GM19023 (cell line): ENCODE measurements around the gene DYRK3.
"Not testable (repeated sequence)": the region's sequence is repeated elsewhere in the genome, so short reads cannot be mapped to it uniquely, and the experiment has no call there.

ENCODE experiments used
- ATAC-seq: cut with Tn5 transposase; IDR thresholded peaks from one replicate; pipeline ENCODE4 v1.9.1; 2021; ENCODE audit warnings: mild to moderate bottlenecking, moderate library complexity; ENCODE audit not compliant: unreplicated experiment

Gene DYRK3

GRCh38 chr1:206628916-206629315, 6.4 kb upstream of the DYRK3 start:
- no peak for ATAC-seq

GRCh38 chr1:206631085-206631509, 4.2 kb upstream of the DYRK3 start:
- no peak for ATAC-seq

DNA sequence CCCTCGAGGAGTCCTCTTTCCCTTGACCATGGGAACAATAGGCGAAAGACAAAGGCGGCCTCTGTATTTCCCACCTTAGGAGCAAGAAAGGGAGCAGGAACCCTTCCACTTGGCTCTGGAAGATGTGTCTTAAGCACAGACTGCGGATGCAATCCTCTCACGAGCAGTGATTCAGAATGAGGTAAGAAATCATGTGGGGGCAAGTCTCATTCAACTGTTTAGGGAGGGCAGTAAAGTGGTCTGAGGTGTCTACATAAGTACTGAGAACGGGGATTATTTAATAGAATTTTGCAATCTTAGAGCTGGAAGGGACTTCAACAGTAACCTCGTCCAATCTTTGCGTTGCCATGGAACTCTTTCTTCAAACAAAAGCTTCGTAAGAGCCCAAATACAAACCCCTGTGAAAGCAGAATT, 1.6 kb upstream of the DYRK3 start:
- ATAC-seq: no peak

GRCh38 chr1:206634365-206635079, 814 bp upstream of the DYRK3 start:
- no peak for ATAC-seq

GRCh38 chr1:206635978-206636345, 626 bp downstream of the DYRK3 start:
- no peak for ATAC-seq

GRCh38 chr1:206636671-206637070, 1.3 kb downstream of the DYRK3 start:
- ATAC-seq: no peak

DNA sequence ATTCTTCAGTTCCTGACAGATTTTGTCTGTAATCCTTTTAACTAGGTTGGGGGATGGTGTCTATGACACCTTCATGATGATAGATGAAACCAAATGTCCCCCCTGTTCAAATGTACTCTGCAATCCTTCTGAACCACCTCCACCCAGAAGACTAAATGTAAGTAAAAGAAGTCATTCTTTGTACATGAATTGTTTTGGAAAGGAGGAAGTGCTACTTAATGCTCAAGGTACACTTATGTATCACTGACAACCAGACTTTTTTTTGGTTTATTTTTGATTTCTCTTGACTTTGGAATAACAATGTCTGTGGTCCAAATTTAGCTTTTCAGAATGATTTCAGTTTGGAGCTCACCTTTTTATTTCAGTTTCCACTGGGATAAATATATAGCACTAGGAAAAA, 2.3 kb downstream of the DYRK3 start:
- ATAC-seq: no peak

DNA sequence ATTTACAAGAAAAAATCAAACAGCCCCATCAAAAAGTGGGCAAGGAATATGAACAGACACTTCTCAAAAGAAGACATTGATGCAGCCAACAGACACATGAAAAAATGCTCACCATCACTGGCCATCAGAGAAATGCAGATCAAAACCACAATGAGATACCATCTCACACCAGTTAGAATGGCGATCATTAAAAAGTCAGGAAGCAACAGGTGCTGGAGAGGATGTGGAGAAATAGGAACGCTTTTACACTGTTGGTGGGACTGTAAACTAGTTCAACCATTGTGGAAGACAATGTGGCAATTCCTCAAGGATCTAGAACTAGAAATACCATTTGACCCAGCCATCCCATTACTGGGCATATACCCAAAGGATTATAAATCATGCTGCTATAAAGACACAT, 6.7 kb downstream of the DYRK3 start:
- not testable (repeated sequence) for ATAC-seq

DNA sequence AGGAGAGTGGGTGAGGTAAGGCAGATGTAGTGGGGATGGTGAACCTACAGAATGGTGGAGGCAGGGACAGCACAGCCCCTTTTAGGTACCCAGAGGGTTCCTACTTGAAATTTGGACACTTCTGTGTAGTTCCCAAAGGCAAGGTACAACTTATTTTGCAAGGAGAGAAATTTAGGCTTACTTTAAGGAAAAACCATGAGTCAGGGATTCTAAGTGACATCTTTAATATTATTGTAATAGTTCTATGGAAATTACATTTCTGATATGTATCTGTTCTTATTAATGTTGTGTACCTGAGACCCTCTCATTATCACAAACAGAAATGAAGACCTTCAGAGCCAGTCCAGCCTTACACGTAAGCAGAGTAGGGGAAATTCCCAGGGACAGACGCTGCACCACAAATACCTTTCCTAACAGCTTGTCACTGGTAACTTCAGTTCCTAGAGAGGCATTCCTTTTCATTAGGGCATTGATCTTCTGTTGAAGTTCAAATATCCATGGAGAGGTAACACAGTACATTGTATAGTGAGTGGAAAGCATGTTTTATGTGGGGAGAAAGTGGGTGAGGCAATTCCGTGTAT, 7.9 kb downstream of the DYRK3 start:
- ATAC-seq: no peak

GRCh38 chr1:206646504-206646903, 11.2 kb downstream of the DYRK3 start:
- no peak for ATAC-seq

GRCh38 chr1:206647224-206647623, 11.9 kb downstream of the DYRK3 start:
- ATAC-seq: no peak

DNA sequence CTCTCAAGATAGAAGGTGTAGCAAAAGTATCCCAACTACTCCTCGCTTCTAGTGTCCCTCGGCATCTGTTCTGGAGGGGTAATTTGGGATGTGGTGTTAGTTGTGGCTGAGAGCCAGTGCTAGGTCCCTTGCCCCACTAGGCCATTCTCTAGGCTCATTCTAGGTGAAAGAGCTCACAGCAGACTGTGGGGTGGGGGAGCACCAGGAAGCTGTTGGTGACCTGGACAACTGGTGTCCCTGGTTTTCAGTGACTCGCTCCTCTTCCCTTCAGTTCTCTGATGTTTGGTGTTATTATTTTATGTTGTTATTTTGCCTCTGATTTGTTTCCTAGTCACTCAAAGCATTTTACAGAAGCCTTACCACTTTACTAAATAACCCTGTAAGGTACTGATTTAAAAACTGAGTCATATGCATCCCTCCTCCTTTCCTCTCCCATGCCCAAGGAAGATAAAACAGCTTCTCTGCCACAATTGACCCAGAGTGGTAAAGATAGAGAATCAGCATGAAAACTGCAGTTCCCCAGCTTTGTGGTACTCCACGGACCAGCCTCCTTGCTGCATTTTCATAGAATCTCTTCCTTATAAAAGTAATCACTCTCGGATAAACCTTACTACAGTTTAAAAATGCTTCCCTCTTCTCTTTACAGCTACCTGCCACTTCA, 14.1 kb downstream of the DYRK3 start:
- no peak for ATAC-seq

GRCh38 chr1:206651014-206651413, 15.7 kb downstream of the DYRK3 start:
- ATAC-seq: no peak

- no peak for ATAC-seq
Measured at GRCh38 chr1:206651958-206652890, 16.9 kb downstream of the DYRK3 start.

GRCh38 chr1:206653715-206654459, 18.6 kb downstream of the DYRK3 start:
- ATAC-seq: no peak

GRCh38 chr1:206654828-206655227, 19.5 kb downstream of the DYRK3 start:
- no peak for ATAC-seq

DNA sequence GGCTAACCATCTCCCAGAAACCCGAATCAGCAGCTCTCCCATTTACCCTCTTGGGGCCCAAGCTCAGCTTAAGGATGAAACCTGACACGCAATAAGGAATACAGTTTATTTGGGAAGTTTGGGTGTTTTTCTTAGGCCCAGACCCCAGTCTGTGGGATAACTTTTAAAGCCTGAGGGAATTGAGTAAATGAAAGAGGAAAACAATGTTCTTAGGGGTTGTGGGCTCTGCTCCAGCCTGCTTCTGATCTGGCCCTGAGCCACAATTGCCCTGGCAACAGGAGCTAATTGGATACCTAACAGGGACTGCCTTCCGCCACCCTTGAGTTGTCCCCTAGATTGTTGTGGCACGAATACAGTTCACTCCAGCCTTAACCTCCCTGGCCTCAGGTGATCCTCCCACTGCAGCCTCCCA, 20.1 kb downstream of the DYRK3 start:
- no peak for ATAC-seq

- no peak for ATAC-seq
Measured at GRCh38 chr1:206656936-206657335, 21.6 kb downstream of the DYRK3 start.

GRCh38 chr1:206657751-206658150, 22.4 kb downstream of the DYRK3 start:
- no peak for ATAC-seq

GRCh38 chr1:206658264-206658980, 23.1 kb downstream of the DYRK3 start:
- ATAC-seq: no peak
